Endothelial cell of umbilical vein (primary cell): ENCODE results near the gene SPECC1L. TPM values are rescaled to one million over a fixed set of nuclear protein-coding genes. Genes with fewer than 3 reads are reported as not detected.
"Not testable (repeated sequence)": the region's sequence is repeated elsewhere in the genome, so short reads cannot be mapped to it uniquely, and the experiment has no call there.

Source experiments
- BruUV-seq: library from RNA; stranded (reverse); fragments of 400-500 nt; replicated peaks from 2 replicates; lab custom pipeline; 2021; lab: Mats Ljungman, UMichigan
- CTCF ChIA-PET: fragments of 300-600, 350-600 bp; sonication (Branson Sonifier 250); formaldehyde crosslinking; loops from one replicate; lab custom pipeline; 2021; ENCODE audit warnings: antibody characterized with exemption, inconsistent platforms; lab: Charles Lee
- POLR2A ChIA-PET: fragments of 300-600, 350-600 bp; sonication (Branson Sonifier 250); formaldehyde crosslinking; loops from one replicate; lab custom pipeline; 2021; ENCODE audit warnings: antibody characterized with exemption, inconsistent platforms; lab: Charles Lee
- DNase-seq: peaks from one replicate; pipeline ENCODE4 v3.0.0-alpha.2; 2011; ENCODE audit warnings: low read depth, low spot score
- FAIRE-seq: peaks from 2 replicates; lab custom pipeline; 2011; peaks lifted over from hg19 to GRCh38; lab: Jason Lieb, UNC
- H2AFZ ChIP-seq: 2 replicates; pipeline ENCODE4 v1.6.0; 2012; ENCODE audit warnings: low read depth, low read length, control low read depth, inconsistent platforms
- H3K27ac ChIP-seq: 2 replicates; pipeline ENCODE4 v1.5.1; 2011; ENCODE audit warnings: low read depth, mild to moderate bottlenecking, control low read depth, low read length, moderate library complexity; ENCODE audit not compliant: insufficient read depth
- H3K27me3 ChIP-seq, 2 experiments: 2 replicates each; pipeline versions ENCODE4 v1.6.0 to v1.6.1; 2011; ENCODE audit warnings: low read length in 2 of 2, mixed read lengths in 1 of 2; ENCODE audit not compliant: control insufficient read depth in 2 of 2, insufficient read depth in 2 of 2
- H3K36me3 ChIP-seq, 2 experiments: 2 replicates in 1 of 2; 3 replicates in 1 of 2; pipeline ENCODE4 v1.5.1; 2011; ENCODE audit warnings: low read length in 2 of 2, mild to moderate bottlenecking in 1 of 2, moderate library complexity in 1 of 2; ENCODE audit not compliant: control insufficient read depth in 2 of 2, insufficient read depth in 2 of 2; ENCODE audit errors: extremely low read depth in 1 of 2
- H3K4me1 ChIP-seq: 3 replicates; pipeline ENCODE4 v1.5.1; 2011; ENCODE audit warnings: mild to moderate bottlenecking, low read length; ENCODE audit not compliant: control insufficient read depth, insufficient read depth; ENCODE audit errors: extremely low read depth
- H3K4me2 ChIP-seq: 2 replicates; pipeline ENCODE4 v1.6.1; 2011; ENCODE audit warnings: low read length, control low read depth, mixed read lengths; ENCODE audit not compliant: insufficient read depth
- H3K4me3 ChIP-seq, 3 experiments: fragments of 200-600 bp in 1 of 3; sonication (generic), shearing (Covaris generic) in 1 of 3; replicated peaks in 1 of 3; 2 replicates each; pipeline ENCODE4 v1.5.1; 2011 to 2016; ENCODE audit warnings: control low read depth in 3 of 3, low read length in 3 of 3, mild to moderate bottlenecking in 2 of 3, inconsistent platforms in 1 of 3, low read depth in 1 of 3, moderate library complexity in 1 of 3; ENCODE audit not compliant: insufficient read depth in 1 of 3
- H3K79me2 ChIP-seq: 2 replicates; pipeline ENCODE4 v1.6.0; 2012; ENCODE audit warnings: low read length, inconsistent platforms; ENCODE audit not compliant: control insufficient read depth, insufficient read depth
- H3K9ac ChIP-seq: replicated peaks from 2 replicates; pipeline ENCODE3; 2011; ENCODE audit warnings: low read length, control low read depth; ENCODE audit not compliant: insufficient read depth; ENCODE audit errors: extremely low read depth
- H3K9me1 ChIP-seq: replicated peaks from 3 replicates; pipeline ENCODE4 v1.6.0; 2011; ENCODE audit warnings: mild to moderate bottlenecking, low read length; ENCODE audit not compliant: control insufficient read depth, insufficient read depth; ENCODE audit errors: extremely low read depth
- H3K9me3 ChIP-seq: replicated peaks from 2 replicates; pipeline ENCODE4 v1.5.1; 2012; ENCODE audit warnings: low read length, inconsistent platforms; ENCODE audit not compliant: control insufficient read depth, insufficient read depth
- H4K20me1 ChIP-seq: replicated peaks from 2 replicates; pipeline ENCODE3; 2011; ENCODE audit warnings: mild to moderate bottlenecking, low read length; ENCODE audit not compliant: control insufficient read depth, insufficient read depth; ENCODE audit errors: extremely low read depth
- GATA2 ChIP-seq: IDR thresholded peaks from 2 replicates; pipeline ENCODE4 v1.7.0; 2011; ENCODE audit warnings: low read depth, mild to moderate bottlenecking, moderate library complexity, mixed read lengths, low read length; ENCODE audit not compliant: insufficient read length, insufficient read depth
- JUN ChIP-seq: IDR thresholded peaks from 2 replicates; pipeline ENCODE4 v1.6.1; 2011; ENCODE audit warnings: borderline replicate concordance, low read depth; ENCODE audit not compliant: insufficient read length, insufficient read depth
- MAX ChIP-seq: IDR thresholded peaks from 2 replicates; pipeline ENCODE4 v1.6.1; 2011; ENCODE audit not compliant: insufficient read depth, insufficient read length
- POLR2AphosphoS5 ChIP-seq: IDR thresholded peaks from 2 replicates; pipeline ENCODE4 v1.6.1; 2012; ENCODE audit warnings: low read depth, mild to moderate bottlenecking, control low read depth, low read length, moderate library complexity; ENCODE audit not compliant: insufficient read depth
- dilution Hi-C: fragments of 300-500 bp; cut with MboI; formaldehyde crosslinking; loops from one replicate; pipeline ENCODE4 v1.15.0; 2019; ENCODE audit warnings: low sequenced_read_pairs; ENCODE audit not compliant: extremely low pct_ligation_motif_present
- intact Hi-C: fragments of 100-400 bp; cut with micrococcal nuclease; formaldehyde crosslinking; loops from one replicate; pipeline ENCODE4 v1.10.0; 2022
- polyA plus RNA-seq, 4 experiments: library from polyadenylated mRNA; depleted of rRNA in 3 of 4; stranded (reverse) in 3 of 4; unstranded in 1 of 4; fragments of >200 nt; gene quantifications; 2 replicates each; pipeline versions ENCODE4 v1.2.1 to v1.2.3, GENCODE V29; 2011 to 2012; ENCODE audit warnings: missing spikeins in 1 of 4
- total RNA-seq: library from RNA; stranded (reverse); gene quantifications from 2 replicates; pipeline ENCODE4 v1.2.3, GENCODE V29; 2021

SPECC1L gene
- total and polyA plus RNA-seq, 2 donors (not counting 3 experiments of a cell fraction or from before 2014, with no cell fraction given): 22.8 to 79.3 TPM

GRCh38 chr22:24287801-24288200 is 17.2 kb downstream of the SPECC1L start:
- H3K9me3 ChIP-seq, H3K27ac ChIP-seq, FAIRE-seq, H2AFZ ChIP-seq, dilution Hi-C loops, H3K27me3 ChIP-seq, H3K4me2 ChIP-seq, POLR2A ChIA-PET, BruUV-seq, H3K4me3 ChIP-seq, DNase-seq, H3K9me1 ChIP-seq, H3K36me3 ChIP-seq, H3K9ac ChIP-seq: not testable (repeated sequence)
- intact Hi-C loops: loop anchor here (2.0 kb wide), 2 partner anchors 17 to 31 kb away; partner anchors contain the start of gene SPECC1L
- Histone ChIP-seq H4K20me1 (peaks cover 10% of the 10 kb centered on the region), H3K79me2 (peaks cover 82% of the 10 kb centered on the region), H3K4me1 (peaks cover 31% of the 10 kb centered on the region)
- CTCF ChIA-PET: interaction anchor here (1.1 kb wide), 1 partner anchor 8 kb away, joined by 4 read pairs; no protein-coding TSS in a partner anchor

GRCh38 chr22:24289114-24289513 is 18.5 kb downstream of the SPECC1L start:
- Histone ChIP-seq H2AFZ (no peak overlapping the region), H3K27me3 (no peaks in the 10 kb centered on the region), H3K4me3 (no peak overlapping the region), H3K9me1 (no peaks in the 10 kb centered on the region), H3K27ac (peak overlapping the region; percentile 67), H3K9me3 (no peaks in the 10 kb centered on the region), H3K4me1 (peaks cover 30% of the 10 kb centered on the region), H3K4me2 (peak overlapping the region; percentile 75), H3K9ac (peak overlapping the region; percentile 19), H3K36me3 (no peaks in the 10 kb centered on the region), H4K20me1 (peaks cover 8% of the 10 kb centered on the region), H3K79me2 (peaks cover 70% of the 10 kb centered on the region)
- peak; percentile 55 for DNase-seq
- dilution Hi-C loops (no loop called here), intact Hi-C loops (loop anchor here (2.0 kb wide), 2 partner anchors 18 to 30 kb away; partner anchors contain the start of gene SPECC1L)
- POLR2A ChIA-PET: no interaction called here
- CTCF ChIA-PET: interaction anchor here (0.6 to 1.2 kb wide), 7 partner anchors 10 to 215 kb away, joined by 3 to 4 read pairs (median 4); no protein-coding TSS in a partner anchor
- FAIRE-seq: peak; percentile 80
- BruUV-seq: no TSS peak
- TF ChIP-seq MAX (no peak), JUN (peak; percentile 18), GATA2 (no peak), POLR2AphosphoS5 (no peak)
